HG02678 (cell line): ENCODE data around the gene TOR1A.
"Not testable (repeated sequence)": the region's sequence is repeated elsewhere in the genome, so short reads cannot be mapped to it uniquely, and the experiment has no call there.

Source experiments
- ATAC-seq: cut with Tn5 transposase; IDR thresholded peaks from one replicate; pipeline ENCODE4 v1.9.1; 2021; ENCODE audit warnings: mild to moderate bottlenecking, moderate library complexity; ENCODE audit not compliant: unreplicated experiment

The TOR1A gene

DNA sequence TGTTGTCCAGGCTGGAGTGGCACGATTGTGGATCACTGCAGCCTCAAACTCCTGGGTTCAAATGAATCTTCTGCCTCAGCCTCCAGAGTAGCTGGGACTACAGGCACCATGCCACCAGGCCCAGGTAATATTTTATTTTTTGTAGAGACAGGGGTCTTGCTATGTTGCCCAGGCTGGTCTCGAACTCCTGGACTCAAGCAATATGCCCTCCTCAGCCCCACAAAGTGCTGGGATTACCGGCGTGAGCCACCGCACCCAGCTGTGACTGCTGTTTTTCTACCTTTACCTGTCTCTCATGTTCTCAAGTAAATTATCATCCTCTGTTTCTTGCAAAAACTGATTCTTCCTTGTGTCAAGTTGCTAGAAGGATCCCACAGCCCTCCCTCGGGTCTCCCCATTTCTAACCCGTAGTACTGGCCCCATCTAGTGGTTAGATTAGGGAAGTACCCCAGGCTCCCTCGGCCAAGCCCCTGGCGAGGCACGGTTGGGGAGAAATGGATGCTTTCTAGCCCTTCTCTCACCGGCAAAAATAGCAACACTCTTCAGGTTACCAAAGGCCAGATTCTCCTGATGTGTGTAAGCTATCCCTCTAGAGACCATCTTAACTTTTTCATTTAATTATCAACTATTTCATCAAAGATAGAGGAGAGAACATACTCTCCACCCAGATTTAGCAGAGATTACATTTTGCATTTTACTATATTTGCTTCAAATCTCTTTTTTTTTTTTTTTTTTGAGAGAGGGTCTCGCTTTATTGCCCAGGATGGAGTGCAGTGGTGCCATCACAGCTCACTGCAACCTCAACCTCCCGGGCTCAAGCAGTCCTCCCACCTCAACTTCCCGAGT lies 40.2 kb downstream of the TOR1A start:
- ATAC-seq: peak; percentile 57

DNA sequence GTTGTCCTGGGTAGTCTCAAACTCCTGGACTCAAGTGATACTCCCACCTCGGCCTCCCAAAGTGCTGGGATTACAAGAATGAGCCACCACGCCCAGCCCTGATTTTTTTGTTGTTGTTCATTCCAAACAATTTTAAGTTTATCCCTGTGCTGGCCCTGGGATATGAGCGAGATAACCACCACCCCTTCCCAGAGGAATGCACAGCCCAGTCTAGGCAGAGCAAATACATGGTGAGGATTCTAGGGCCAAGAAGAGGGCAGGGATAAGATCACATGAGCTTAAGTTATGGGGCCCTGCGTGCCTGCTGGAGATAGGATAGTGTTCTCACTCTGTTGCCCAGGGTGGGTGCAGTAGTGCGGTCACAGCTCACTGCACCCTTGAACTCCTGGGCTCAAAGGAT lies 42.0 kb downstream of the TOR1A start:
- ATAC-seq: no peak

DNA sequence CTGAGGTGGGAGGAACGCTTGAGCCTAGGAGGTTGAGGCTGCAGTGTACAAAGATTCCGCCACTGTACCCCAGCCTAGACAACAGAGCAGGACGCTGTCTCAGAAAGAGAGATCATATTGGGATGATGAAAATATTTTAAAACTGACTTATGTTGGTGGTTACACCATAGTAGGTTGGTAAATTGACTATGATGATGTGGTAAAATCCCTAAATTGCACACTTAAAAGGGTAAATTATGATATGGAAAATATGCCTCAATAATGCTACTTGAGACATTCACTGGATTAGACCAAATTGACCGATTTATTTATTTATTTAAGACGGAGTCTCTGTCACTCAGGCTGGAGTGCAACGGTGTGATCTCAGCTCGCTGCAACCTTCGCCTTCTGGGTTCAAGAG lies 42.8 kb downstream of the TOR1A start:
- no peak for ATAC-seq

DNA sequence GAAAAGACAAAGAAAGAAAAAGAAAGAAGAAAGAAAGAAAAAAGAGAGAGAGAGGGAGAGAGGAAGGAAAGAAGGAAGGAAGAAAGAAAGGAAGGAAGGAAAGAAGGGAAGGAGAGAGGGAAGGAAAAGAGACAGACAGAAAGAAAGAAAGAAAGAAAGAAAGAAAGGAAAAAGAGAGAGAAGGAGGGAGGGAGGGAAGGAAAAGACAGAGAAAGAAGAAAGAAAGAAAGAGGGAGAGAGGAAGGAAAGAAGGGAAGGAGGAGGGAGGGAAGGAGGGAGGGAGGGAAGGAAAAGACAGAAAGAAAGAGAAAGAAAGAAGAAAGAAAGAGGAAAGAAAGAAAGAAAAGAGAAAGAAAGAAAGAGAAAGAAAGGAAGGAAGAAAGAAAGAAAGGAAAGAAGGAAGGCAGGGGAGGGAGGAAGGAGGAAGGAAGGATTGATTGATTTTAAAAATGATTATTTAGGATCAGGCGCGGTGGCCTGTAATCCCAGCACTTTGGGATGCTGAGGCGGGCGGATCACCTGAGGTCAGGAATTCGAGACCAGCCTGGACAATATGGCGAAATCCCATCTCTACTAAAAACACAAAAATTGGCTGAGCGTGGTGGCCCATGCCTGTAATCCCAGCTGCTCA lies 44.3 kb downstream of the TOR1A start:
- no peak for ATAC-seq

DNA sequence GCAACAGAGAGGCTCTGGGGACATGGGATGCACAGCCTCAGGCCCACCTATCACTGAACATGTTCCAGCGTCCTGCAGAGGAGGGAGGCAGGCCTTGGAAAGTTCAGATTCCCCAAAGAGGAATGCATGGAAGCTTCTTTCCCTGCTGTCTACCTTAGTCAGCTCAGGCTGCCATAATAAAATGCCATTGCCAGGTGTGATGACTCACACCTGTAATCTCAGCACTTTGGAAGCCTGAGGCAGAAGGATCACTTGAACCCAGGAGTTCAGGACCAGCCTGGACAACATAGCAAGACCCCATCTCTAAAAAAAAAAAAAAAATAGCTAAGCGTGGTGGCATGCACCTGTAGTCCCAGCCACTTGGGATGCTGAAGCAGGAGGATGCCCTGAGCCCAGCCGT lies 45.5 kb downstream of the TOR1A start:
- no peak for ATAC-seq

DNA sequence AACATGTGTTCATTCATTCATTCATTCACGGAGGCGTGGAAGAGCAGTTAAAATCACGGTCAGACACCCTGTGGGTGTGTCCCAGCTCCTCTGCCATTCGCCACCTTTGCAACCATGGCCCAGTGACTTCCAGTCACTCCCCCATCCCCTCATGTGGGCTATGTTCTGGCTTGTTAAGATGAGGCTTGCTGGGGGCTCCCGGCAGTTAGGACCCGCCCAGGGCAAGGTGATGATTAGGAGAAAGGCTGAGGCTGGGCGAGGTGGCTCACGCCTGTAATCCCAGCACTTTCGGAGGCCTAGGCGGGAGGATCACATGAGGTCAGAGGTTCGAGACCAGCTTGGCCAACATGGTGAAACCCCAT lies 46.2 kb downstream of the TOR1A start:
- no peak for ATAC-seq

DNA sequence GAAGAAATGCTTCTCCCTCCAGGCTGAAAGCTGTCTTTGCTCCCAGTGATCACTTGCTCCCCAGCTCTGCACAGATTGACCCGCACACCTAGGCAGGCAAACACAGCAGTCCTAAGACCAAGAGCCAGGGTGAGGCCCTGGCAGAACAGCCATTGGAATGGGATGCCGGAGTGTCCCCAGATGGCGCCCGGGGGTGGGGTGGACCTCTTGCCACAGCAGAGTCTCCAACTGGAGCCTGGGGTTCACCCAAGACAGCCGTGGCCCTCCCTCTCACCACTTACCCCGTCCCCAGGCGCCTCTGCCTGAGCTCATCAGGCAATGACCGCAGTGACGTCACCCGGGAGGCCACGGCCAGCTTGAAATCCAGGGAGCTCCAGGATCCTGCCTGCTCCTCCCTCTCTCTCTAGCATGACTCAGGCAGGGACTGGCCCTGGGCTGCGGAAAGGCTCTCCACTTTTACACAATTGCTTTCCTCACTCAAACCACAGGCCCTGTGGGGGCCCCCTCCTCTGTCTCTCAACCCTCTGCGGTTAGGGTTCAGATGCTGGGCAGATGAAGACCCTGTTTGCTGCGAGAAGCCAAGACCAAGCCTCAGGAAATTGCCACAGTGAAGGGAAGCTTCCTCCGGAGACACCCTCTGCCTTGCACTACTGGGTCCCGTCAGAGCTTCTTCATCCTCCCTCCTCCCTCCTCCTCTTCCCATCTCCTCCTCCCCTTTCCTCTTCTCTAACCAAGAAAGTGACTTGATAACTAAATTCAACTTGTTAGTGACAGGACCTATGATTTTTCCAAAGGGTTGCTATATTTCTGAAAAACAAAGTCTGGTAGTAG lies 46.8 kb downstream of the TOR1A start:
- ATAC-seq: no peak

DNA sequence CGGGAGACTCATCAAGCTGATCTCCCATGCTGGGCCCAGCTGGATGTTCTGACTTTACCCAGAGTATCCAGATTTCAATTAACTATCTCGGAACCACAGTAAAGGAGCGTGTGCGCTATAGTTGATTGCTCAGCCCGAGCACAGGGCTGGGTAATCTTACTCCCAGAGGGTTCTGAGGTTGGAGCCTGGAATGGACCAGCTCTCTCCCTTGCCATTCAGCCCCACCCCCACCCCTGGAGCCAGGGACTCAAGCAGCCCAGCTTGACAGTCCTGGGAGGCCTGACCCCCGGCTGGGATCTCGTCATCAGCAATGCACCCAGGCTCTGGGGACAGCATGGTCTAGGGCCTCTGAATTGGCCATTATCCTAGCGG lies 47.4 kb downstream of the TOR1A start:
- no peak for ATAC-seq

DNA sequence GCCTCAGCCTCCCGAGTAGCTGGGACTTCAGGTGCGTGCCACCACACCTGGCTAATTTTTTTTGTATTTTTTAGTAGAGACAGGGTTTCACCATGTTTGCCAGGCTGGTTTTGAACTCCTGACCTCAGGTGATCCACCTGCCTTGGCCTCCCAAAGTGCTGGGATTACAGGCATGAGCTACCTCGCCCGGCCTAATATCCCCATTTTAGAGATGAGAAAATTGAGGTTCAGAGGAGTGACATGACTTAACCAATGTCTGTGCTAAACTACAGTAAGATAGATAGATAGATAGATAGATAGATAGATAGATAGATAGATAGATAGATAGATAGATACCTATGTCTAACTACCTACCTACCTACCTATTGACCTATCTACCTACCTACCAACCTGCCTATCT lies 47.8 kb downstream of the TOR1A start:
- ATAC-seq: not testable (repeated sequence)

DNA sequence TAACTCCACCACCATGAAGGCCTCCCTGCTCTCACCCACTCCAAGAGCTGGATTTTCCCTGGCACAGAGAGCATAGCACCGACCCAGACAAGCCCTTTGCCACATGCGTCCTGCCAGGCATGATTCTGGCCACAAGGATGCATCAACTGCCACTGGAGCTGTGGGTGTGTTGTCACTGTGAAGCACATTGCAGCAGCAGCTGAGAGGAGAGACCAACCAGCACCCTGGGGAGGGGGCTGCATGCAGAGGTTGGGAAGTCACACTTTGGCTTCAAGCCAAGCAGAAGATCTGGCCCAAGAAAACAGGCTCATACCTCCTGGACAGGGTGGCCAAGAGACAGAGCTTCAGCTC lies 48.5 kb downstream of the TOR1A start:
- no peak for ATAC-seq

DNA sequence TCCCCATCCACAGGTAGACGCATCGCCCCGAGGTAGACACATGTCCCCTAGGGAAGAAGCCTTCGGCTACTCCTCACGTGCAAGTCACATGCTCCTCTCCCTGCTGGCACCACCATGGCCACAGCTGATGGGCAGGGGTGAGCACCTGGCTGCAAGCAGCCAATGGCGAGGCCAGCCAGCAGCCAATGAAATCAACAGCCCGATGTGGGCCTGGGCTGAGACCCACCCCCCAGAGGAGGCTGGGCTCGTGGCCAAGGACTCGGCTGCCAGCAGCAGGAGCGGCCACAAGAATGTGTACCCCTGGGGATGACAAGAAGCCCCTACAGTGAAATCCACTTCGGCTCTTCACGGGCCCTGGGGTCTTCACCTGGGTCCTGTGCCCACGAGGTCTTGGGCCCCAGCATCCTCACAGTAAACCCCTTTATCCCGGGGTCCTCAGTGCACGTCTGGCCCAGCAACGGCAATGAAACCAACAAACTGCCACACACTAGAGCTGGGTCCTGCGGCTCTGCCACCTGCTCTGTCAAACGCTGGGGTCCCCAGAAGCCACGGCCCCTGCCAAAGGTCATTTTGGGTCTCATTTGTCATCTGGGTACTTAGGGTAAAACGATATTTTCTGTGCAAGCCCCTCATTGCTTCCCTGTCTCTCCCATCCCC lies 49.0 kb downstream of the TOR1A start:
- no peak for ATAC-seq

DNA sequence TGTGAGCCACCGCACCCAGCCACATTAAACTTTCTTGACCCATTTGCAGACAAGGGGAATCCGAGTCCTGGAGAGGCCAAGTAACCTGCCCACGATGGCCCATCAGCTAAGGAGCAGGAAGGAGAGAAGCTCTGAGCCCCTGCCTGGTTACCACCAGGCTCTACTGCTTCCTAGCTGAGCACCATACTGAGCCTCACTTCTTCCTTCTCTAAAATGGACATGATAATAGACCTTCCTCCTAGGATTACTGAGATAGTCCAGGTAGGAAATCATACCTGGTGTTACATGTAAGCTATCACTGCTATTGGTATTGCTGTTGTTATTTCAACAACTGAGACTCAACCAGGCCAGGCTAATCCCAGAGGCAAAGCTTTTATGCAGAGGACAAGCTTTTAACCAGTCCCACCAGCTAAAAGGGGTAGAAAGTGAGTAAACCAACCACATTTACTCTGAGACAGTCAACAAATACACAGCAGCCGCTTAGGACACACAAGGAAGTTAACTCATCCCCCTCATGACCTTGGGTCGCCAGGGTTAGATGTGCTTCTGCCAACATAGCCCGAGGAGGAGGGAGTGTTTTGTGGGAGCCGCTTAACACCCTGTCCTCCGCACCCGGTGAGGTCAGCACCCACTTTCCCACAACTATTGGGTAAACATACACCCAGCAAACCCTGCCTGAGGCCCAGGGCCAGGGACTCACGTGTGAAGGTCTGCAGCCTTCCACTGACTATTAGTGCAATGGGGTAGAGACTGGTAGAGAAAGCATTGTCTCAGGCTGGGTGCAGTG lies 50.5 kb downstream of the TOR1A start:
- ATAC-seq: no peak

DNA sequence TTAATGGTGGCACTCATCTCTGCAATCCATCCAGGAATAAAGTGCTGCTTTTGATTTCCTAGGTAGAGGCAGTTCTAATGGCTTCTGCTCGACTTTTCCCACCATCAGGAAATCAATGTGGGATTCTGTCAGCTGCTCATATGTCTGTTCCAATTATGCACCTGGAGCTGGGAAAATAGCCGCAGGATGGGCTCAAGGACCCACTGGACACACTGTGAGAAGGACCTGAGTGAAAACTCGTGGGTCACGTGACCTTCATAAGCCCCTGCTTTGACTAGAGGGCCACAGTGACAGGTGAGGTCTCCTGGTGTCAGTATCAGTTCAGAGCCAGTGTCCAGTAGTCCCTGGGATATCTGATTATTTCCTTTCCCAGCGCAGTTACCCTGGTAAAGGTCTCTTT lies 53.2 kb downstream of the TOR1A start:
- no peak for ATAC-seq

DNA sequence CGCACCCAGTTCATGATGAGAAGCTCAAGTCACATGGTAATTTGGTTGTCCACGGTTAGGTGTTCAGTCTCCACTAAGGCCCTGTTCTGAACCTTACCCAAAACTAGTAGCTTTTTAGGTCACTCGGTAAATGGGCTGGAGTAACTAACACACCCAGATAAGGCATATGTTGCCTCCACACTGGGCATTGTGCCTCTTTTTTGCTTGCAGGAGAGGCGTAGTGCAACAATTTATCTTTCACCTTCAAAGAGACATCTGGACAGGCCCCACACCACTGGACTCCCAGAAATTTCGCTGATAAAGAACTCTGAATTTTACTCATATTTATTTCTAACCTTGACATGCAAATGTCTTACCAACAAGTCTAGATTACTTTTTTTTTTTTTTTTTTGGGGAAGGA lies 54.3 kb downstream of the TOR1A start:
- no peak for ATAC-seq

DNA sequence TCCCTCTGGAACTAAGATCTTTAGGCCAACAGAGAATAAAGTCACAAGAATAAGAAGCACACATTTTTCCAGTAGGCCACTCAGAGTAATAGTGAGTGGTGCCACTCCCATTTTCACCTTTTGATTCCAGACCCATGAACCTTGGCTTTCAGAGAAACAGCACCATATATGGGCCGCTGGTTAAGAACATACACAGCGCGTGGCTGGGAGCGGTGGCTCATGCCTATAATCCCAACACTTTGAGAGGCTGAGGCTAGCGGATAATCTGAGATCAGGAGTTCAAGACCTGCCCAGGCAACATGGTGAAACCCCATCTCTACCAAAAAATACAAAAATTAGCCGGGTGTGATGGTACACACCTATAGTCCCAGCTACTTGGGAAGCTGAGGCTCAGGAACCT lies 55.5 kb downstream of the TOR1A start:
- no peak for ATAC-seq

DNA sequence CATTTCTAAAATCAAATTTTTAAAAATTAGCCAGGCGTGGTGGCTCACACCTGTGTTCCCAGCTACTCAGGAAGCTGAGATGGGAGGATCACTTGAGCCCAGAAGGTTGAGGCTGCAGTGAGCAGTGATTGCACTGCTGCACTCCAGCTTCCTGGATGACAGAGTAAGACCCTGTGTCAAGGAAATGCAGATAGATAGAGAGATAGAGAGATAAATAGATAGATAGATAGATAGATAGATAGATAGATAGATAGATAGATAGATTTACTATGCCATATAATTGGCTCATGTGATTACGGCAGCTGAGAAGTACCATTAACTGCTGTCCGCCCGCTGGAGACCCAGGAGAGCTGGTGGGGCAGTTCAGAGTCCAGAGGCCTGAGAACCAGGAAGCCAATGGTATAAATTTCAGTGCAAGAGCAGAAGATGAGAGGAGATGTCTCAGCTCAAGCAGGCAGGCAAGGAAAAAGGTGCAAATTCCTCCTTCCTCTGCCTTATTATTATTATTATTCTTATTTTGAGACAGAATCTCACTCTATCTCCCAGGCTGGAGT lies 58.1 kb downstream of the TOR1A start:
- ATAC-seq: no peak

DNA sequence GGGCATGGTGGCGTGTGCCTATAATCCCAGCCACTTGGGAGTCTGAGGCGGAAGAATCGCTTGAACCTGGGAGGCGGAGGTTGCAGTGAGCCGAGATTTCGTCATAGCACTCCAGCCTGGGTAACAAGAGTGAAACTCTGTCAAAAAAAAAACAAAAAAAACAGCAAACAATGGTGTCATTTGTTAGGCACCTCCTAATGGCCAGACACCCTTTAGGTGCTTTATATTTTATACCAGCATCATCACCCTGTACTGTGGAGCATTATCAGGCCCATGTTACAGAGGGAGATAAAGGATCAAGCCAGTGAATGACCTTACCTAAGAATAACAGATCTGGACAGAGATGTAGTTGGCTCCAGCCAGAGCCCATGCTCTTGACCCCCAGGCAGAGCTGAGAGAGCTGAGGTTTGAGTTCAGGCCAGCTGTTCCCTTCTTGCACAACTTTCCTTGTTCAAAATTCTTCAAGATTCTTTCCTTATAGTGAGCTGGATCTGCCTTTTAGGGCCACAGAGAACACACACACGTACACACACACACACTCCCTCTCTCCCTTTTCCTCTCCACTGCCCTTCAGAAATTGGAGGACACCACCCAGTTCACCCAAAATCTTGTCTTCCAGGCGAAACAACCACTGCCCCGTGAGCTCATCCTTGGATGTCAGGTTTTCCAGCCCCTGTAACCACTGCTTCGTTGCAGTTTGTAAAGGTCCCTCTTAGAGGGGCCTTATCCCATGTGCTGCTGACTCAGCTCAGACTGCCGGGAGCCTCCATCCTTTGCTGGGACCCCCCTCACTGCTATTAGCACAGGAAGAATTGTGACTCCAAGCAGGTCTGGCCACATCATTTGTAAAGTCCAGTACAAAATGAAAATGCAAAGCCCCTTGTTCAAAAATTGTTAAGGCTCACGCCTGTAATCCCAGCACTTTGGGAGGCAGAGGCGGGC lies 60.7 kb downstream of the TOR1A start:
- ATAC-seq: no peak
